ENCODE measurements around the gene SMIM30. TPM values are rescaled to one million over a fixed set of nuclear protein-coding genes. Genes with fewer than 3 reads are reported as not detected.
A peak's percentile ranks its signal among the peaks of the same experiment; 100 is the strongest.

SMIM30 gene
- total RNA-seq, 1 experiment from 2014 or later = 32.3 TPM

- Mint-ChIP-seq H3K27me3 (ENCODE audit: low read depth) (peaks cover 65% of the 10 kb centered on the region), H3K36me3 (ENCODE audit: insufficient read depth in 1 of 3, low read depth in 3 of 3) (no peaks in the 10 kb centered on the region), H3K9me3 (no peaks in the 10 kb centered on the region), H3K4me3 (peak overlapping the region; percentile 29 to 75), H3K4me1 (peaks cover 10 to 16% of the 10 kb centered on the region in 2 experiments), H3K27ac (no peak overlapping the region)
- H3K4me1 ChIP-seq (ENCODE audit: insufficient read depth, low read length) = no peaks in the 10 kb centered on the region; the same call in 1 of the 2 replicates
- no CpG with 5 or more reads among the region's 16 CpGs for WGBS (ENCODE audit: extremely low coverage, insufficient read length, low lambda C conversion rate)
- no peak overlapping the region for H2BK20ac ChIP-seq (ENCODE audit: low read depth, low read length, poor library complexity, severe bottlenecking)
- H2BK120ac ChIP-seq (ENCODE audit: low read depth, low read length, poor library complexity, severe bottlenecking) = no peak overlapping the region
- H3K23ac ChIP-seq (ENCODE audit: insufficient read length, low read depth, low read length) = no peak overlapping the region
- no peak overlapping the region for H2AFZ ChIP-seq (ENCODE audit: low read length)
- H4K91ac ChIP-seq (ENCODE audit: insufficient read length, low read depth, low read length) = no peak overlapping the region
- H2BK15ac ChIP-seq (ENCODE audit: low read depth, low read length) = no peak overlapping the region
- no peaks in the 10 kb centered on the region for H3K9me3 ChIP-seq (ENCODE audit: control insufficient read depth, low read depth, low read length)
- no peak overlapping the region for H3K18ac ChIP-seq (ENCODE audit: insufficient read length, low read depth, low read length)
- H3K14ac ChIP-seq (ENCODE audit: insufficient read depth, low read length) = no peak overlapping the region
- no peak for DNase-seq
- H2BK12ac ChIP-seq (ENCODE audit: insufficient read length, low read depth, low read length) = no peak overlapping the region
- H4K5ac ChIP-seq (ENCODE audit: insufficient read length, low read depth, low read length) = no peak overlapping the region
- H3K27ac ChIP-seq (ENCODE audit: insufficient read length, low read depth, low read length) = no peak overlapping the region
- no peak overlapping the region for H2AK5ac ChIP-seq (ENCODE audit: insufficient read length, low read length)
- H3K27me3 ChIP-seq (ENCODE audit: insufficient read depth, low read length) = peaks cover 26% of the 10 kb centered on the region
- TF ChIP-seq CTCF (conservative IDR thresholded peaks at IDR 0.05) = no peak
- H3K56ac ChIP-seq (ENCODE audit: insufficient read length, low read depth, low read length) = no peak overlapping the region
- H4K8ac ChIP-seq (replicated peaks; ENCODE audit: insufficient read length, low read depth, low read length) = no peak overlapping the region
- peak overlapping the region; percentile 73 for H3K4me2 ChIP-seq (ENCODE audit: insufficient read depth, insufficient read length, low read length)
- no peaks in the 10 kb centered on the region for H4K20me1 ChIP-seq (ENCODE audit: control insufficient read depth, insufficient read depth, insufficient read length)
- no peak overlapping the region for H3T11ph ChIP-seq (ENCODE audit: low read length)
- no peak overlapping the region for H3K9ac ChIP-seq (ENCODE audit: extremely low read depth, insufficient read length, low read length)
- H2BK5ac ChIP-seq (ENCODE audit: insufficient read length, low read length) = no peak overlapping the region
- no peak overlapping the region for H3K4ac ChIP-seq (ENCODE audit: low read depth, low read length)
- H3K79me1 ChIP-seq (ENCODE audit: insufficient read depth, low read depth, low read length, poor library complexity, severe bottlenecking) = no peaks in the 10 kb centered on the region
- H3K79me2 ChIP-seq (ENCODE audit: insufficient read depth, low read length) = no peaks in the 10 kb centered on the region
- peaks cover 3% of the 10 kb centered on the region for H3K23me2 ChIP-seq (ENCODE audit: insufficient read length, low read depth, low read length, poor library complexity, severe bottlenecking)
Observed at GRCh38 chr7:113085781-113086390, 32.5 kb downstream of the SMIM30 start.

All from H9 (cell line).